Upper lobe of left lung (tissue), 6 donors: ENCODE data around the gene ATMIN. TPM values are rescaled to one million over a fixed set of nuclear protein-coding genes. Genes with fewer than 3 reads are reported as not detected.

Experiments
- ATAC-seq, 2 donors: fragments of 200-7000 bp; cut with Tn5 transposase; one replicate each; pipeline ENCODE4 v1.9.1; 2022; ENCODE audit warnings: mild to moderate bottlenecking in 2 of 2, moderate library complexity in 2 of 2; ENCODE audit not compliant: low FRiP score in 2 of 2
- DNase-seq, 2 donors: peaks; one replicate each; pipeline ENCODE4 v3.0.0-alpha.2; 2019 to 2020
- H3K27ac ChIP-seq, 4 donors: fragments of 200-600 bp; sonication (generic); one replicate each; pipeline ENCODE4 v1.5.1; 2016 to 2019
- H3K27me3 ChIP-seq, 4 donors: fragments of 200-600 bp; sonication (generic); one replicate each; pipeline ENCODE4 v1.5.1; 2017 to 2019
- H3K36me3 ChIP-seq, 4 donors: fragments of 200-600 bp; sonication (generic); one replicate each; pipeline ENCODE4 v1.5.1; 2016 to 2019
- H3K4me1 ChIP-seq, 4 donors: fragments of 200-600 bp; sonication (generic); one replicate each; pipeline ENCODE4 v1.5.1; 2018 to 2019
- H3K4me3 ChIP-seq, 4 donors: fragments of 200-600 bp; sonication (generic); one replicate each; pipeline ENCODE4 v1.5.1; 2017 to 2019; ENCODE audit warnings: mild to moderate bottlenecking in 2 of 4, moderate library complexity in 1 of 4
- H3K9me3 ChIP-seq, 4 donors: fragments of 200-600 bp; sonication (generic); one replicate each; pipeline ENCODE4 v1.5.1; 2018 to 2019
- CTCF ChIP-seq, 6 experiments: fragments of 450-650 bp in 4 of 6; fragments of 200-600 bp in 2 of 6; sonication (generic) in 2 of 6; IDR thresholded peaks; one replicate each; pipeline ENCODE4 v1.5.1; 2016 to 2019; ENCODE audit warnings: antibody characterized with exemption in 6 of 6
- EP300 ChIP-seq, 4 donors: sonication (generic); formaldehyde crosslinking; IDR thresholded peaks; one replicate each; pipeline ENCODE4 v1.5.1; 2017; ENCODE audit warnings: antibody characterized with exemption in 4 of 4, control low read depth in 2 of 4
- POLR2A ChIP-seq, 4 donors: fragments of 450-650 bp; IDR thresholded peaks; one replicate each; pipeline ENCODE4 v1.5.1; 2016 to 2017; ENCODE audit warnings: antibody characterized with exemption in 4 of 4, mild to moderate bottlenecking in 2 of 4
- POLR2AphosphoS5 ChIP-seq, 2 donors: sonication (generic); formaldehyde crosslinking; IDR thresholded peaks; one replicate each; pipeline ENCODE4 v1.5.1; 2017; ENCODE audit warnings: antibody characterized with exemption in 2 of 2
- WGBS, 2 donors: methylation state at CpG; one replicate each; pipeline ENCODE4 v1.1.5; 2017 to 2018; 5-methylcytosine and 5-hydroxymethylcytosine counted together
- total RNA-seq, 6 donors: library from RNA; depleted of rRNA in 4 of 6; stranded (reverse); fragments of >200 nt in 4 of 6; gene quantifications; one replicate each; pipeline versions ENCODE4 v1.1.0 to v1.2.1, GENCODE V29; 2016 to 2021
- donor health status: DM: no; HTN: no; CAD: no; lungs with moderate emphysema.
- donor health status: DM: no; HTN: yes; CAD: no; lungs with severe emphysema.

Gene ATMIN
- total RNA-seq, 6 donors from 2014 or later = 8.9 to 30.7 (median 23.4) TPM

GRCh38 chr16:80990577-80990976 lies 45.1 kb upstream of the ATMIN start:
- H3K9me3 ChIP-seq = no peaks in the 10 kb centered on the region
- peaks cover 0 to 5% (median 2%) of the 10 kb centered on the region in 4 donors for H3K36me3 ChIP-seq
- no peak overlapping the region for H3K27ac ChIP-seq
- 96 to 100% methylated on average over 3 of the region's 3 CpGs for WGBS, 2 donors
- DNase-seq (no peak), ATAC-seq (no peak)
- no peak overlapping the region for H3K4me3 ChIP-seq
- H3K4me1 ChIP-seq = no peaks in the 10 kb centered on the region
- H3K27me3 ChIP-seq = no peaks in the 10 kb centered on the region
- TF ChIP-seq EP300 (IDR thresholded peaks at IDR 0.05) (no peak), POLR2A (IDR thresholded peaks at IDR 0.05) (no peak), CTCF (IDR thresholded peaks at IDR 0.05) (no peak), POLR2AphosphoS5 (IDR thresholded peaks at IDR 0.05) (no peak)

- no peaks in the 10 kb centered on the region for H3K9me3 ChIP-seq
- no peak for ATAC-seq
- H3K27me3 ChIP-seq = no peaks in the 10 kb centered on the region
- DNase-seq = no peak
- no peaks in the 10 kb centered on the region for H3K4me1 ChIP-seq
- no peak overlapping the region for H3K4me3 ChIP-seq
- TF ChIP-seq POLR2A (IDR thresholded peaks at IDR 0.05) = no peak
- no peak for TF ChIP-seq EP300 (IDR thresholded peaks at IDR 0.05)
- no peak for TF ChIP-seq CTCF (IDR thresholded peaks at IDR 0.05)
- H3K27ac ChIP-seq = no peak overlapping the region
- H3K36me3 ChIP-seq = peaks cover 0 to 5% (median 2%) of the 10 kb centered on the region in 4 donors
- 80 to 83% methylated on average over 2 of the region's 2 CpGs for WGBS, 2 donors
These were observed 44.7 kb upstream of the ATMIN start for GRCh38 chr16:80990978-80991377.

- H3K36me3 ChIP-seq = peaks cover 0 to 5% (median 2%) of the 10 kb centered on the region in 4 donors
- no peaks in the 10 kb centered on the region for H3K27me3 ChIP-seq
- no peak overlapping the region for H3K27ac ChIP-seq
- no peak for TF ChIP-seq POLR2AphosphoS5 (IDR thresholded peaks at IDR 0.05)
- TF ChIP-seq EP300 (IDR thresholded peaks at IDR 0.05) = no peak
- TF ChIP-seq CTCF (IDR thresholded peaks at IDR 0.05) = no peak
- no peak for TF ChIP-seq POLR2A (IDR thresholded peaks at IDR 0.05)
- DNase-seq (no peak), ATAC-seq (no peak)
- WGBS, 2 donors = 58 to 62% methylated on average over 6 of the region's 6 CpGs
- H3K4me3 ChIP-seq = no peak overlapping the region
- H3K4me1 ChIP-seq = no peaks in the 10 kb centered on the region
- no peaks in the 10 kb centered on the region for H3K9me3 ChIP-seq
These were observed 43.7 kb upstream of the ATMIN start for GRCh38 chr16:80991792-80992430.

- no peak for TF ChIP-seq POLR2AphosphoS5 (IDR thresholded peaks at IDR 0.05)
- TF ChIP-seq CTCF (IDR thresholded peaks at IDR 0.05) = no peak
- no peak for TF ChIP-seq POLR2A (IDR thresholded peaks at IDR 0.05)
- no peak for TF ChIP-seq EP300 (IDR thresholded peaks at IDR 0.05)
These were observed 42.9 kb upstream of the ATMIN start for GRCh38 chr16:80992676-80993293.

More at GRCh38 chr16:80992676-80993293, 42.9 kb upstream of the ATMIN start:
- no peaks in the 10 kb centered on the region for H3K27me3 ChIP-seq
- peak overlapping the region in 1 of 4 donors; percentile 29 for H3K27ac ChIP-seq
- H3K9me3 ChIP-seq = no peaks in the 10 kb centered on the region
- H3K36me3 ChIP-seq = peaks cover 0 to 5% (median 2%) of the 10 kb centered on the region in 4 donors
- H3K4me3 ChIP-seq = no peak overlapping the region
- ATAC-seq (no peak), DNase-seq (no peak)
- WGBS, 2 donors = 52 to 59% methylated on average over 3 of the region's 3 CpGs
- peaks cover 0 to 7% (median 0%) of the 10 kb centered on the region in 4 donors for H3K4me1 ChIP-seq
